Activated T-cell treated with anti-CD3 and anti-CD28 coated beads, Interleukin-2, amount 50 U/mL, for 24 hours (primary cell): Measurements from ENCODE around the gene PEX10.

Source experiments
- DNase-seq: peaks from one replicate; pipeline ENCODE4 v3.0.0-alpha.2; 2020
- H3K27ac Mint-ChIP-seq: 2 replicates; pipeline ENCODE4 v1.8.0; 2020; ENCODE audit warnings: mild to moderate bottlenecking, mixed read lengths
- H3K27me3 Mint-ChIP-seq: 2 replicates; pipeline ENCODE4 v1.8.0; 2020; ENCODE audit warnings: mixed read lengths
- H3K36me3 Mint-ChIP-seq: 2 replicates; pipeline ENCODE4 v1.8.0; 2020; ENCODE audit warnings: low read depth, mixed read lengths
- H3K4me1 Mint-ChIP-seq: 2 replicates; pipeline ENCODE4 v1.8.0; 2020; ENCODE audit warnings: low read depth, mixed read lengths
- H3K4me3 Mint-ChIP-seq: 2 replicates; pipeline ENCODE4 v1.8.0; 2020; ENCODE audit warnings: mild to moderate bottlenecking, moderate library complexity, mixed read lengths
- H3K9me3 Mint-ChIP-seq: 2 replicates; pipeline ENCODE4 v1.8.0; 2020; ENCODE audit warnings: mixed read lengths

The PEX10 gene

DNA sequence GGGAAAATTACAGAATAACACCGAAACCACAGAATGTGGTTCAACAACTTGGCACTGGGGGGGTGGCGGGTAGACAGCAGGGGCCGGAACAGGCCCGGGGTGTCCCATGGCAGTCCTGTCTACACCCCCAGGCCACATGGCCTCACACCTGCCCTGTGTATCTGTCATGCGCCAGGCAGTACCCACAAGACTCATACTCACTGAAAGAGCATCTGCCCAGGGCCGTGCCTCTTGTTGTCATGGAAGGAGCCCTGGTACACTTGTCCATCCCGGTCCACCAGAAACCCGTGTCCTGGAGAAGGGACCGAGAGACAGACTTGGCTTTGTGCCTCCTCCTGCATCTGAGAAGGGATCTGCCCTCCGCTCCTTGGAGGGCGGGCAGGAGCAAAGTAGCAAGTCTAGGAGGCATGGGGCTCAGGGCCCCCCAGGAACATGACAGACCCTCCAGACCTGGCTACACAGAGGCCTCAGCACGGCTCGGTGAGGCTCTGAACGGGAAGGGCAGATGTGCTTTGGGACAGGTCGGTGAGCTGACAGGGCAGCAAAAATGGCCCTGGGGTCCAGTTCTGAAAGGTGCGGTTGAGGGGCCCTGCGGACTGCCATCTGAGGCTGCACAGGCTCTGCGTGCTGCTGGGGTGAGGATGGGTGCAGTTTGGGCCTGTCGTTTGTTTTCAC lies 26.6 kb downstream of the PEX10 start:
- DNase-seq = no peak
- Mint-ChIP-seq H3K36me3 (peaks cover 25% of the 10 kb centered on the region), H3K4me3 (no peak overlapping the region), H3K4me1 (peaks cover 12% of the 10 kb centered on the region), H3K27me3 (no peaks in the 10 kb centered on the region), H3K9me3 (no peaks in the 10 kb centered on the region), H3K27ac (no peak overlapping the region)

DNA sequence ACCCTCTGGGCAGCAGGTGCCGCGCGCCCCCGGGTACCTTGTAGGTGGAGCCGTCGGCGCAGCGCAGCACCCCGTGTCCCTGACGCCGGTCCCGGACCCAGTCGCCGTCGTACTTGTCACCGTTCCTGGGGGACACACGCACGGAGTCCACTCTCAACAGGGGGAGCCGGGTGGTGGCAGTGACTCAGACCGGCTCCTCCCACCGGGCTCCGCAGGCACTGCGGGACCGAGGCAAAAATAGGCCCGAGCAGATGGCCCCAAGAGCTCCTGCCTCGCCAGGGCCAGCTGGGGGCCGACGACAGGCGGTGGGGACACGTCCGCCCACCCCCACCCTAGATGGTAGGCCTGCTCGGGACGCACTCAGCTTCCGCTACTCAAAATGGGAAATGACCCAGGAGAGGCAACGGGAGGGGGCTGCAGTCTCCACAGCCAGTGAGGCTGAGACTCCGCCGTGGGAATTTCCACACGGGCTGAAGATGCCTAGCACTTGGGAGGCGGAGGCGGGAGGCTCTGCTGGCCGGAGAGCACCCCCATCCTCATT lies 27.4 kb downstream of the PEX10 start:
- peaks cover 6% of the 10 kb centered on the region for H3K4me1 Mint-ChIP-seq
- H3K27ac Mint-ChIP-seq = no peak overlapping the region
- no peak overlapping the region for H3K4me3 Mint-ChIP-seq
- peaks cover 24% of the 10 kb centered on the region for H3K36me3 Mint-ChIP-seq
- no peaks in the 10 kb centered on the region for H3K9me3 Mint-ChIP-seq
- no peaks in the 10 kb centered on the region for H3K27me3 Mint-ChIP-seq
- no peak for DNase-seq

- no peak for DNase-seq
- H3K4me3 Mint-ChIP-seq = no peak overlapping the region
- H3K27ac Mint-ChIP-seq = no peak overlapping the region
- H3K36me3 Mint-ChIP-seq = peaks cover 24% of the 10 kb centered on the region
- no peaks in the 10 kb centered on the region for H3K27me3 Mint-ChIP-seq
- H3K9me3 Mint-ChIP-seq = no peaks in the 10 kb centered on the region
- peaks cover 3% of the 10 kb centered on the region for H3K4me1 Mint-ChIP-seq
Measured at GRCh38 chr1:2384130-2384860, 28.1 kb downstream of the PEX10 start.

GRCh38 chr1:2383576-2383975 lies 28.8 kb downstream of the PEX10 start:
- Mint-ChIP-seq H3K4me1 (peaks cover 3% of the 10 kb centered on the region), H3K4me3 (no peak overlapping the region), H3K36me3 (peaks cover 24% of the 10 kb centered on the region), H3K9me3 (no peaks in the 10 kb centered on the region), H3K27me3 (no peaks in the 10 kb centered on the region), H3K27ac (no peak overlapping the region)
- no peak for DNase-seq

DNA sequence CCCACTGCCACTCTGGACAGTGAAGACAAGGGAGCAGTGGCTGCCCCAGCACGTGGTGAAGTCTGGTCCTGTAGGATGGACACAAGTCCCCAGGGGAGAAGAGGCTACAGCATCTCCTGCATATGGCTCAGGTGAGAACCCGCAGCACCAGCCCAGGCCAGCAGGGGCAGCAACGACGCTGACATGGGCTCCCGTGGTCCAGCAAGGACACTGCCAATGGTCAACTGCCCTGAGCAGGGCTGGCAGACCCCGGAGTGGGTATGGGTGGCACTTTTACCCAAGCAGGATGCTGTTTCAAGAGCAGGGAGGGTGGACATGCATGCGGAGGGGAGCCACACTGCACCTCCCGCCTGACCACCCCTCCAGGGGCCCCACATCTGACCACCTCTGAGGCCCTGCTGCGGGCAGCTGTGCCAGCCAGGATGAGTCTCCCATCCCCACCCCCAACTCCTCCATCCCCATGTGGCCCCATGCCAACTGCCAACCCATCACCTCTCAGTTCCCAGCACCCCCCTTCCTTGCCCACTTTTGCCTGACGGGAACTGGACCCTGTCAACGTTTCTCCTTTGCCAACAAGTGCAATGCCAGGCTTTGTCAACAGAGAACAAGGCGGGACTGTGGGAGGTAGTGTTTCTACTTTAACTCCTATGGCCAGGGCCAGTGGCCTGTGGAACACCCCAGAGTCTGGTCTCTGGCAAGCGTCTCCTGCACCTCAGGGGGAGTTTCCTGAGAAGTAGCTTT lies 29.6 kb downstream of the PEX10 start:
- Mint-ChIP-seq H3K4me1 (peaks cover 3% of the 10 kb centered on the region), H3K4me3 (no peak overlapping the region), H3K36me3 (peaks cover 16% of the 10 kb centered on the region), H3K27me3 (no peaks in the 10 kb centered on the region), H3K27ac (no peak overlapping the region), H3K9me3 (no peaks in the 10 kb centered on the region)
- DNase-seq = peak; percentile 50

- Mint-ChIP-seq H3K27me3 (no peaks in the 10 kb centered on the region), H3K9me3 (no peaks in the 10 kb centered on the region), H3K36me3 (peaks cover 11% of the 10 kb centered on the region), H3K4me1 (peaks cover 3% of the 10 kb centered on the region), H3K27ac (peak overlapping the region; percentile 40), H3K4me3 (no peak overlapping the region)
- peak; percentile 87 for DNase-seq
Measured at GRCh38 chr1:2381741-2382620, 30.4 kb downstream of the PEX10 start.

DNA sequence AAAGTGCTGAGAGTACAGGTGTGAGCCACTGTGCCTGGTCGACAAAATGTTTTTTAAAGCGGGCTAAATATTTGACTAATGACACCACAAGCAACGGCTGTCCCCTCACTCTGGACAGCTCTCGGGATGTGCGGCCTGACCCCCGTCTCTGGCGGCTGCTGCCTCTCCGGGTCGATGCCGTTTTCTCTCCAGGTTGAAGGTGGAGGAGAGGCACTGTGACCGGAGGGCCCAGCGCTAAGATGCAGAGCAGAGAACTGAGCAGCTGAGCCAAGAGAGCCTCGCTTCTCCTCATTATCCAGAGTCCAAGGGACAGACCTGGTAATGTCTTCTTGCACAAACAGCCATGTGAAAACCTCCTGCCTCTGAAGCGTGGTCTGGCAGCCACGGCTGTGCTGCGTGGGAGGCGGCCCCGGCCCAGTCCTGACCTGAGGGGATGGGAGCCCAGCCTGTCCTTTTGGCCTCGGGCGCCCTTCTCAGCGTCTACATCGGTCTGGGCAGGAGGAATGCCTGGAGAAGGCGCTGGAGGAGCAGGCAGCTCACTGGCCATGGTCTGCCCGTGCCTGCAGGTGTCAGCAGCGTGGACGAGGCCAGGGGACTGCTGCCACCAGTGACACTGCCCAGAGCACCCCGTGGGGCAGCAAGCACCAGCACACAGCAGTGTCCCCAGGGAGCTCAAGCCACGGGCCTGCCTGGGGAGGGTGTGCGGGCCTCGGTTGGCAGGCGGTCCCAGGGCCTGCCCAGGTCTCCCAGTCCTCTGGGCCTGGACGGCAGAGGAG lies 31.4 kb downstream of the PEX10 start:
- Mint-ChIP-seq H3K4me1 (peaks cover 3% of the 10 kb centered on the region), H3K27me3 (no peaks in the 10 kb centered on the region), H3K9me3 (no peaks in the 10 kb centered on the region), H3K27ac (no peak overlapping the region), H3K36me3 (peaks cover 4% of the 10 kb centered on the region), H3K4me3 (no peak overlapping the region)
- no peak for DNase-seq

GRCh38 chr1:2379733-2380404 lies 32.5 kb downstream of the PEX10 start:
- DNase-seq = no peak
- Mint-ChIP-seq H3K9me3 (no peaks in the 10 kb centered on the region), H3K36me3 (no peaks in the 10 kb centered on the region), H3K27ac (no peak overlapping the region), H3K4me1 (peaks cover 3% of the 10 kb centered on the region), H3K27me3 (no peaks in the 10 kb centered on the region), H3K4me3 (no peak overlapping the region)

- Mint-ChIP-seq H3K36me3 (no peaks in the 10 kb centered on the region), H3K9me3 (no peaks in the 10 kb centered on the region), H3K4me3 (no peak overlapping the region), H3K27ac (no peak overlapping the region), H3K4me1 (peaks cover 3% of the 10 kb centered on the region), H3K27me3 (no peaks in the 10 kb centered on the region)
- no peak for DNase-seq
Measured at GRCh38 chr1:2378956-2379732, 33.2 kb downstream of the PEX10 start.

DNA sequence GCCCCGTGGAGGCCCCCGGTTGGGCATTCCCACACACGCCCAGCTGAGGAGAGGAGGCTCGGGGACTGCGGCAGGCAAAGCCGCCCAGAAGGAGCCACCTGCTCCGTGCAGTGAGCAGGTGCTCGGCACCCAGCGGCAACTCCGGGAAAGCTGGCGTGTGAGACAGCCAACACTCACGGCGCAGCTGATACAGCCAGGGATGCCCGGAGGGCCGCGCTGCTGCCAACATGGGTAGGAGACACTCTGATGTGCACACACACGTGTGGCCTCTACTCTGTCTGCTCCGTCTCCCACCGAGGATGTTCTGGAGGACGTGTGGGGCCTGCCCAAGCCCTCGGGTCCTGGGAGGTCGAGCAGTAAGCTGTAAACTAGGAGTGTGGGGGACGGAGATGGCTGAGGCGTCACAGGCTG lies 33.9 kb downstream of the PEX10 start:
- Mint-ChIP-seq H3K9me3 (no peaks in the 10 kb centered on the region), H3K27ac (no peak overlapping the region), H3K36me3 (no peaks in the 10 kb centered on the region), H3K4me1 (peaks cover 3% of the 10 kb centered on the region), H3K27me3 (no peaks in the 10 kb centered on the region), H3K4me3 (no peak overlapping the region)
- DNase-seq = no peak

- H3K27me3 Mint-ChIP-seq = no peaks in the 10 kb centered on the region
- no peak for DNase-seq
- no peak overlapping the region for H3K27ac Mint-ChIP-seq
- H3K9me3 Mint-ChIP-seq = no peaks in the 10 kb centered on the region
- H3K36me3 Mint-ChIP-seq = no peaks in the 10 kb centered on the region
- no peak overlapping the region for H3K4me3 Mint-ChIP-seq
- H3K4me1 Mint-ChIP-seq = peaks cover 3% of the 10 kb centered on the region
Measured at GRCh38 chr1:2377751-2378440, 34.5 kb downstream of the PEX10 start.
